GM04504 (cell line): ENCODE data around the gene AKAP17A.
"Not testable (repeated sequence)": the region's sequence is repeated elsewhere in the genome, so short reads cannot be mapped to it uniquely, and the experiment has no call there.

Experiments
- DNase-seq: peaks from one replicate; pipeline ENCODE4 v3.0.0-alpha.2; 2012; ENCODE audit warnings: low read depth

The AKAP17A gene

GRCh38 chrX:1591102-1591862 is at the start of gene AKAP17A:
Gene AKAP17A (plus strand): TSS chrX:1591604. CDS start chrX:1593463, 1,859 bp downstream.
- DNase-seq, result peak; percentile 85

- DNase-seq, result no peak
Observed at GRCh38 chrX:1542994-1543725, 48.2 kb upstream of the AKAP17A start.

GRCh38 chrX:1545776-1546408 is 45.5 kb upstream of the AKAP17A start:
- no peak for DNase-seq

- DNase-seq, result no peak
Observed at GRCh38 chrX:1546691-1547251, 44.6 kb upstream of the AKAP17A start.

- DNase-seq, result no peak
Observed at GRCh38 chrX:1551959-1552546, 39.4 kb upstream of the AKAP17A start.

- no peak for DNase-seq
Observed at GRCh38 chrX:1554469-1555210, 36.8 kb upstream of the AKAP17A start.

GRCh38 chrX:1555370-1555769 is 36.0 kb upstream of the AKAP17A start:
- no peak for DNase-seq

- not testable (repeated sequence) for DNase-seq
Observed at GRCh38 chrX:1557442-1557841, 34.0 kb upstream of the AKAP17A start.

GRCh38 chrX:1558761-1559468 is 32.5 kb upstream of the AKAP17A start:
- no peak for DNase-seq

- DNase-seq, result no peak
Observed at GRCh38 chrX:1561164-1561563, 30.2 kb upstream of the AKAP17A start.

- DNase-seq, result not testable (repeated sequence)
Observed at GRCh38 chrX:1564077-1564476, 27.3 kb upstream of the AKAP17A start.

- no peak for DNase-seq
Observed at GRCh38 chrX:1564750-1565683, 26.4 kb upstream of the AKAP17A start.

- DNase-seq, result not testable (repeated sequence)
Observed at GRCh38 chrX:1574181-1574580, 17.2 kb upstream of the AKAP17A start.

GRCh38 chrX:1576201-1576992 is 15.0 kb upstream of the AKAP17A start:
- no peak for DNase-seq

GRCh38 chrX:1577845-1578244 is 13.6 kb upstream of the AKAP17A start:
- no peak for DNase-seq

- DNase-seq, result no peak
Observed at GRCh38 chrX:1578511-1579173, 12.8 kb upstream of the AKAP17A start.

GRCh38 chrX:1581132-1581531 is 10.3 kb upstream of the AKAP17A start:
- no peak for DNase-seq

GRCh38 chrX:1582686-1583437 is 8.5 kb upstream of the AKAP17A start:
- no peak for DNase-seq
